Lung (tissue), 12 donors: ENCODE results near the gene IGFBP2. TPM values are rescaled to one million over a fixed set of nuclear protein-coding genes. Genes with fewer than 3 reads are reported as not detected.

Experiments used
- ATAC-seq: fragments of 200-7000 bp; cut with Tn5 transposase; one replicate; pipeline ENCODE4 v1.9.1; 2020; ENCODE audit warnings: moderate number of reproducible peaks; ENCODE audit not compliant: insufficient read depth, low FRiP score
- DNase-seq, 3 donors: peaks; one replicate each; pipeline ENCODE4 v3.0.0-alpha.2; 2013 to 2017
- H3K27ac ChIP-seq, 2 donors: one replicate each; pipeline ENCODE4 v1.5.1; 2013; ENCODE audit warnings: mild to moderate bottlenecking in 2 of 2, moderate library complexity in 2 of 2, control low read depth in 1 of 2, inconsistent platforms in 1 of 2, low read depth in 1 of 2, low read length in 1 of 2
- H3K27me3 ChIP-seq, 3 donors: one replicate each; pipeline ENCODE4 v1.5.1; 2013; ENCODE audit warnings: low read length in 2 of 3; ENCODE audit not compliant: control insufficient read depth in 3 of 3, insufficient read depth in 3 of 3
- H3K36me3 ChIP-seq, 4 donors: one replicate each; pipeline ENCODE4 v1.5.1; 2013; ENCODE audit warnings: low read length in 4 of 4, mild to moderate bottlenecking in 1 of 4, moderate library complexity in 1 of 4; ENCODE audit not compliant: control insufficient read depth in 4 of 4, insufficient read depth in 4 of 4
- H3K4me1 ChIP-seq, 5 donors: one replicate each; pipeline ENCODE4 v1.5.1; 2013; ENCODE audit warnings: low read length in 5 of 5, mild to moderate bottlenecking in 2 of 5, moderate library complexity in 1 of 5; ENCODE audit not compliant: control insufficient read depth in 5 of 5, insufficient read depth in 5 of 5
- H3K4me3 ChIP-seq: one replicate; pipeline ENCODE4 v1.5.1; 2013; ENCODE audit warnings: mild to moderate bottlenecking, control low read depth, moderate library complexity
- H3K9ac ChIP-seq, 2 donors: one replicate each; pipeline ENCODE4 v1.5.1; 2013; ENCODE audit warnings: low read length in 2 of 2, control low read depth in 1 of 2; ENCODE audit not compliant: insufficient read depth in 1 of 2
- H3K9me3 ChIP-seq, 4 donors: one replicate each; pipeline ENCODE4 v1.5.1; 2013; ENCODE audit warnings: low read length in 3 of 4, mild to moderate bottlenecking in 1 of 4, moderate library complexity in 1 of 4; ENCODE audit not compliant: control insufficient read depth in 4 of 4, insufficient read depth in 3 of 4
- CTCF ChIP-seq: IDR thresholded peaks from 2 replicates; pipeline ENCODE4 v1.5.1; 2012; ENCODE audit warnings: mild to moderate bottlenecking; ENCODE audit errors: control extremely low read depth, extremely low read depth
- WGBS, 2 donors: extraction: QIAGEN DNeasy Blood & Tissue Kit; methylation state at CpG; one replicate each; pipeline ENCODE4 v1.1.7; 2013; 5-methylcytosine and 5-hydroxymethylcytosine counted together
- polyA plus RNA-seq, 2 donors: library from polyadenylated mRNA; stranded (reverse); fragments of 200-250 nt; gene quantifications; one replicate each; pipeline ENCODE4 v1.2.1, GENCODE V29; 2013
- total RNA-seq, 2 donors: library from RNA; depleted of rRNA in 1 of 2; stranded (reverse); fragments of >200 nt in 1 of 2; gene quantifications; one replicate each; pipeline ENCODE4 v1.2.1, GENCODE V29; 2014 to 2021
- donor health status: control.
- donor health status: control.
- donor health status: Bipolar disorder and iron deficiency.
- donor health status: healthy.
- donor health status: DM: yes; HTN: yes; CAD: no.

Gene IGFBP2
- total and polyA plus RNA-seq, 4 donors: 50.5 to 104 (median 81.2) TPM

GRCh38 chr2:216657086-216657855, 24.1 kb downstream of the IGFBP2 start:
- TF ChIP-seq CTCF: no peak

GRCh38 chr2:216657980-216658379, 24.8 kb downstream of the IGFBP2 start:
- no peak overlapping the region for H3K9ac ChIP-seq
- H3K27me3 ChIP-seq: no peaks in the 10 kb centered on the region
- H3K27ac ChIP-seq: no peak overlapping the region
- no peaks in the 10 kb centered on the region for H3K36me3 ChIP-seq
- WGBS, 2 donors: 77 to 84% methylated on average over 7 of the region's 7 CpGs
- DNase-seq: no peak
- peaks cover 0 to 6% (median 0%) of the 10 kb centered on the region in 5 donors for H3K4me1 ChIP-seq
- H3K9me3 ChIP-seq: no peaks in the 10 kb centered on the region
- H3K4me3 ChIP-seq: no peak overlapping the region
- no peak for TF ChIP-seq CTCF
- no peak for ATAC-seq

More at GRCh38 chr2:216657086-216657855, 24.1 kb downstream of the IGFBP2 start:
- no peaks in the 10 kb centered on the region for H3K27me3 ChIP-seq
- H3K4me3 ChIP-seq: no peak overlapping the region
- DNase-seq: no peak
- H3K36me3 ChIP-seq: no peaks in the 10 kb centered on the region
- H3K27ac ChIP-seq: no peak overlapping the region
- H3K9me3 ChIP-seq: no peaks in the 10 kb centered on the region
- ATAC-seq: no peak
- H3K4me1 ChIP-seq: peaks cover 0 to 6% (median 0%) of the 10 kb centered on the region in 5 donors
- 90 to 91% methylated on average over 16 of the region's 16 CpGs for WGBS, 2 donors
- no peak overlapping the region for H3K9ac ChIP-seq

GRCh38 chr2:216658757-216659156, 25.5 kb downstream of the IGFBP2 start:
- Histone ChIP-seq H3K36me3 (no peaks in the 10 kb centered on the region), H3K27me3 (no peaks in the 10 kb centered on the region), H3K4me3 (no peak overlapping the region), H3K27ac (no peak overlapping the region), H3K9ac (no peak overlapping the region), H3K9me3 (no peaks in the 10 kb centered on the region), H3K4me1 (peaks cover 0 to 6% (median 0%) of the 10 kb centered on the region in 5 donors)
- no peak for TF ChIP-seq CTCF
- ATAC-seq (no peak), DNase-seq (no peak)
- WGBS, 2 donors: 83 to 85% methylated on average over 6 of the region's 6 CpGs
